ENCODE results near the gene CSMD2.

DNA sequence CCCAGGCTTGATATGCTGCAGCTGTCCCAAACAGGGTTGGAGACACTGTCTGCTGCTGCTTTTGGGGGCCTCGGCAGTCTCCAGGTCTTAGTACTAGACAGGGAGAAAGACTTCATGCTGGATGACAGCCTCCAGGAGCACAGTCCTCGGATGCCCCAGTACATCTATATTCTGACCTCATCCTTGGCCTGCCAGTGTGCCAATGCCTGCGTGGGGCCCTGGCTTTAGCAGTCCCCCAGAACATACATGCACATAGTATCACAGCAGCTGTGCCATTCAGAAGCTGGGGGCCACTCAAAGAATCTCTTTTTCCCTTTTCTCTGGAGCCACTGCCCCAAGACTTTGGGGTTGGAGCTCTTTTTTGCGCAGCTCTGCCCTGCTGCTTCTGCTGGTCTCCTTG, 697.0 kb downstream of the CSMD2 start:
- TF ChIP-seq POLR2A (IDR thresholded peaks at IDR 0.05; ENCODE audit: low read depth, low read length), result no peak
- TF ChIP-seq TAF1 (IDR thresholded peaks at IDR 0.05; ENCODE audit: borderline replicate concordance, low read depth, low read length), result no peak

Measured in GM12892 (cell line).